Thyroid gland (tissue), 4 donors: ENCODE measurements around the gene PCYOX1L.

Experiments used
- CTCF ChIP-seq, 6 experiments: fragments of 200-600 bp in 3 of 6; fragments of 450-650 bp in 3 of 6; sonication (generic) in 3 of 6; IDR thresholded peaks; one replicate each; pipeline ENCODE4 v1.5.1; 2016 to 2019; ENCODE audit warnings: antibody characterized with exemption in 6 of 6, mild to moderate bottlenecking in 2 of 6, inconsistent platforms in 1 of 6, moderate library complexity in 1 of 6
- POLR2A ChIP-seq, 2 donors: fragments of 450-650 bp; IDR thresholded peaks; one replicate each; pipeline ENCODE4 v1.6.1; 2017; ENCODE audit warnings: antibody characterized with exemption in 2 of 2, mild to moderate bottlenecking in 2 of 2, moderate library complexity in 1 of 2

DNA sequence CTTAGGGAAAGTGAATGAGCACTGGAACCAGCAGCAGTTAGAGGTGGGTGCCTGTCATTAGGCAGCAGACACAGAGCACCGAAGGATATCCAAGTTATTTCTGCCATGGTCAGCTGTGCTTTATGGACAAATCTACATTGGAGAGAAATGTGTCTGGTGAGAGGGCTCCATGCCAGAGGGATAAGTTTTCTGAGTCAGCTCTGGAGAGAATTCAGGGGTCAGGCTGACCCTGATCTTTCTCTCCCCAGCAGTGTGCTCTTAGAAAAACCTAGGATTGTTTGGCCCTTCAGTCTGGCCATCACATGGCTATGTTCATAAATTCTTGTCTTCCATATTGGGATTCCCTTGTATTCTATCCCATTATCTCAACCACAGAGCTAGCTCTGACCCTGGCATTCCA, 30.1 kb downstream of the PCYOX1L start:
- no peak for TF ChIP-seq POLR2A (IDR thresholded peaks at IDR 0.05)
- no peak for TF ChIP-seq CTCF (IDR thresholded peaks at IDR 0.05)
